Coronary artery (tissue), 2 donors: Measurements from ENCODE around the gene LYRM4.

Experiments
- DNase-seq: peaks from one replicate; pipeline ENCODE4 v3.0.0-alpha.2; 2017; ENCODE audit warnings: low spot score
- H3K27ac ChIP-seq, 2 donors: fragments of 200-600 bp; sonication (generic); one replicate each; pipeline ENCODE4 v1.5.1; 2016 to 2019
- H3K4me3 ChIP-seq: fragments of 200-600 bp; sonication (generic); 2 replicates; pipeline ENCODE4 v1.5.1; 2016; ENCODE audit warnings: mild to moderate bottlenecking, moderate library complexity
- TF ChIP-seq, protein P1 (sequence below): fragments of 200-600 bp; sonication (generic); IDR thresholded peaks from one replicate; pipeline ENCODE4 v1.5.1; 2019; ENCODE audit warnings: antibody characterized with exemption

LYRM4 gene

DNA sequence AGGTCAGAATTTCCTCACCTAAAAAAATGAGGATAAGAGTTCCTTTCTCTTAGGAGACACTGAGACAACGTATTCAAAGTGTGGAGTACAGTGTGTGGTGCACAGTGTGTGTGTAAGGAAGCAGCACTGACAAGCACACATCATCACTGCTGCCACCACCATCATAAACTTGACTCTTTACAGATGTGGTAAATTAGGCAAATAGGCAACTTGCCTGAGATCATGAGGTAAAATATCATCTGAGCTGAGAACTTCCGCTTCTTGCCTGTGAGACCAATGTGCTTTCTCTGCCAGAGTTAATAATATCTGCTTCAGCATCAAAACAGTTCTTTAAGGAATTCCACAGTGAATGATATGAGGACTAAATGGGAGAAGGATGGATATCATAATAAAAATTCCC is 52.7 kb downstream of the LYRM4 start:
- H3K27ac ChIP-seq: peak overlapping the region; percentile 51 to 64
- TF ChIP-seq, protein P1, sequence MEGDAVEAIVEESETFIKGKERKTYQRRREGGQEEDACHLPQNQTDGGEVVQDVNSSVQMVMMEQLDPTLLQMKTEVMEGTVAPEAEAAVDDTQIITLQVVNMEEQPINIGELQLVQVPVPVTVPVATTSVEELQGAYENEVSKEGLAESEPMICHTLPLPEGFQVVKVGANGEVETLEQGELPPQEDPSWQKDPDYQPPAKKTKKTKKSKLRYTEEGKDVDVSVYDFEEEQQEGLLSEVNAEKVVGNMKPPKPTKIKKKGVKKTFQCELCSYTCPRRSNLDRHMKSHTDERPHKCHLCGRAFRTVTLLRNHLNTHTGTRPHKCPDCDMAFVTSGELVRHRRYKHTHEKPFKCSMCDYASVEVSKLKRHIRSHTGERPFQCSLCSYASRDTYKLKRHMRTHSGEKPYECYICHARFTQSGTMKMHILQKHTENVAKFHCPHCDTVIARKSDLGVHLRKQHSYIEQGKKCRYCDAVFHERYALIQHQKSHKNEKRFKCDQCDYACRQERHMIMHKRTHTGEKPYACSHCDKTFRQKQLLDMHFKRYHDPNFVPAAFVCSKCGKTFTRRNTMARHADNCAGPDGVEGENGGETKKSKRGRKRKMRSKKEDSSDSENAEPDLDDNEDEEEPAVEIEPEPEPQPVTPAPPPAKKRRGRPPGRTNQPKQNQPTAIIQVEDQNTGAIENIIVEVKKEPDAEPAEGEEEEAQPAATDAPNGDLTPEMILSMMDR: no peak
- no peak for DNase-seq
- peak overlapping the region; percentile 41 for H3K4me3 ChIP-seq

DNA sequence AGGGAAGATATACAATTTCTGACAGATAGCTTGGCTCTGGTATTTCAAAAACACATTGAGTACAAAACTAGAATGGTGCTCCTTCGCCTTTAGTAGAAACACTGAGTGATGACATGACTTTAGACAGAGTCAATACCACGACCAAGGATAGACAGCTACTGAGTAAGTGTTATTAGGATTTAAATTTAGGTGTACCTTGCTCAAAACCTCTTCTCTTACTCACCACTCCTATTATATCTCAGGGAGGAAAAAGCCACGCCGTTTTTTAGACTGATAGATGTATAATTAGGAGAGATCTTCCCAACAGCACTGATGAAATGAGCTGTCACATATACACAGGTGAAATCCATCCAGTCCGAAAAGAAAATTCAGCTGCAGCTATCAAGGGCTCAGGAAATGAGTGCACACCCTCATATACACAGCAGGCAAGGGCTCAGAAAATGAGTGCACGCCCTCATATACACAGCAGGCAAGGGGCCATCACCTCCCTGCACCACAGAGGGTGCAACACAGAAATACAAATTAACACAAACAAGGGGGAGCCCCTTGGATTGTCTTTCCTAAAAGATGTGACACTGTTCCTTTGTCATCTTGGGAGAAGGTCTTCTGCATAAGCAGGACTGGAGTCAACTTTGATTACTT is 53.7 kb downstream of the LYRM4 start:
- TF ChIP-seq, protein P1: no peak
- DNase-seq: no peak
- peak overlapping the region; percentile 77 to 85 for H3K27ac ChIP-seq
- no peak overlapping the region for H3K4me3 ChIP-seq

DNA sequence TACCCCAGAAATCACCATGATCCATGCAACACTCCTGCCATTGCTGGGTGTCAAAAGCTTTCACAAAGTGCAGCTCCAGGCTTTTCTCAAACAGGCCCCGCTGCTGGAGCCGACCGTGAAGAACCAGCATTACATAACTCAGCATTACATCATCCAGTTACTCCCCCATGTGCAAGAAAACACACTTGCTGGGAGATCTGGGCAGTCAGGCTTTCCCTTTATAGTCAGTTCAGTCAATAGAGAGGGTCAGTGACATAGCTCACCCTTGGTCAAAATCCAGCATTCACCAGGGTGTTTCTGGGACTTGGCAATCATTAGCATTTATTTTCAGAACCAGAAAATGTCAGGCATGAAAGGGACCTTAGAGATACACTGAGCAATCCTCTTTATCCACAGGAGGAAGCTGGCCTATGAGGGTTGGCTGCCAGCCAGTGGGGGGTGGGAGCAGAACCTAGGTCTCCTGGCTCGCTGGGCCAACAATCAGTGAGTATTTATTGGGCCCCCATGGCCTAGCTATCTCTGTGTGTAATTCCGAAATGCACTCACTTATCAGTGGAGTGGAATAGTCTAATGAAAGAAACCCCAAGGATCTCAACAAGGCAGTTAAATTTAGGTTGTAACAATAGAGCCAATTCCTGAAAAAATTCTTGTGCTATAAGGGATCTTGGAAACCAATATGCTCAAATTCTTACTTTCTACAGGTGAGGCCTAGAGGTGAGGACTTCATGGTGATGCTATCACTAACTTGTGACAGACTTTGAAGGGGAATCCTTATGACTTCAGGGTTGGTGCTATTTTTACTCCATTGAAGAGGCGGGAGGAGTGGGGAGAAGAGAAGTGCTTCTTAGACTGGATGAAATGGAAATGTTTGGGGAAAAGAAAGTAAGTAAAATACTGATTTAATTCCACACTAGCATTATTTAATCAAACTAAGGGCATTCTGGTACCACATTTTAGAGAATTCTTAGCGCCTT is 54.6 kb downstream of the LYRM4 start:
- DNase-seq: no peak
- TF ChIP-seq, protein P1: no peak
- Histone ChIP-seq H3K27ac (peak overlapping the region; percentile 77 to 85), H3K4me3 (peak overlapping the region; percentile 25)

DNA sequence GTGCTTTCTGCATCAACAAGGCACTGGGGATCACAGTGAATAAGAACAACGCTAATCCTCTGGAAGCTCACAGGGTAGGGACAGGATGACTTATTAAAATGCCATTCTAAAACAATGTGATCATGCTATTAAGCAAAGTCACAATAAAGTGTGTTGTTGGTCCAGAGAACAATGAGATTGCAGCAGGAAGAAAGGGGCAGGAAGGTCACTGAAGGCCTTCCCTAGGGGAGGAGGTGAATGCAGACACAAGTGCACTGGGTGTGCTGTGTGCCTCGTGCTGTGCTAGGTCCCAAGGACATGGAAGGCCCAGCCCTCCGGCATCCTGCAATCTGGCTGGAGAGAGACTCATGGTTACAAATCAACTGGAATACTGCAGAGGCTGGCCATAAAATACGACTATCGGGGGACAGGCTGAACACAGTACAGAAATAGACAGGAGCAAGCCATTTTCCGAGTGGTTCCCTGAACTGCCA is 55.7 kb downstream of the LYRM4 start:
- DNase-seq: no peak
- TF ChIP-seq, protein P1: no peak
- H3K27ac ChIP-seq: peak overlapping the region; percentile 77 to 85
- no peak overlapping the region for H3K4me3 ChIP-seq

DNA sequence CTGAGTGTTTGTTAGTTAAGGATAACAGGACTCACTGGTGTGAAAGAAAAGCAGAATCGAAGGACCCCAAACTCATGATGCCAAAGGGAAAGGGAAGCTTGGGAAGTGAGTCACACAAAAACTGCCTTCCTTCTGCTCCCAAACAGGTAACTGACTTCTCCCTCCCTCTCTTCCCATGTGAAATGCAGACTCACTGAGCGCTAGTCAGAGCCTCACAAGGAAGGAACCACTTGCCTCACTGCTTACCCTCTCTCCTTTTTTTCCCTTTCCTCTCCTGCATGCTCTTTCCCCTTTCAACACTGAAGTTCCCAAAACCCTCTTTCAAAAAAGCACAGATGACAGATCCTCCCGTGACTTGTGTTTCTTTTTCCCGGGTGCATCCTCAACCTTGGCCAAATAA is 56.4 kb downstream of the LYRM4 start:
- TF ChIP-seq, protein P1: no peak
- H3K27ac ChIP-seq: peak overlapping the region in 1 of 2 donors; percentile 85
- no peak for DNase-seq
- no peak overlapping the region for H3K4me3 ChIP-seq

DNA sequence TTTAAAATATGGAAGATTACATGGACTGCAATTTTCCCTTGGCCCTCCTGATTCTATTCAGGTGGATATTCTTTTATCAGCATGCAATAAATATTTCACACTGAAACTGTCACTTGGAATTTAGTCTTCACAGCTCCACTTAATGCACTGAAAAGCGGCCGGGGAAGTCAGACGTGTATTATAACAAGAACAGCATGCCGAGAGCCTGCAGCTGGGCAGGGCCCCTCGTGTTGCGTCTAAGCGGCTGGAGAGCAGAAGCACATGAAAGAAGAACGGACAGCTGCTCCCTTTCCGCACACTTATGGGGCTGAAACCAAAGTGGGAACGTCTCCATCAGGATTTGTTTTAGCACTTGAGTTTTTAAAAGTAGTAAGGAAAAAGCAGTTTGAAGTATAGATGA is 57.2 kb downstream of the LYRM4 start:
- TF ChIP-seq, protein P1: no peak
- DNase-seq: no peak
- Histone ChIP-seq H3K4me3 (no peak overlapping the region), H3K27ac (no peak overlapping the region)
